ENCODE results near the gene SLC39A1.
A peak's percentile ranks its signal among the peaks of the same experiment; 100 is the strongest.

Gene SLC39A1

DNA sequence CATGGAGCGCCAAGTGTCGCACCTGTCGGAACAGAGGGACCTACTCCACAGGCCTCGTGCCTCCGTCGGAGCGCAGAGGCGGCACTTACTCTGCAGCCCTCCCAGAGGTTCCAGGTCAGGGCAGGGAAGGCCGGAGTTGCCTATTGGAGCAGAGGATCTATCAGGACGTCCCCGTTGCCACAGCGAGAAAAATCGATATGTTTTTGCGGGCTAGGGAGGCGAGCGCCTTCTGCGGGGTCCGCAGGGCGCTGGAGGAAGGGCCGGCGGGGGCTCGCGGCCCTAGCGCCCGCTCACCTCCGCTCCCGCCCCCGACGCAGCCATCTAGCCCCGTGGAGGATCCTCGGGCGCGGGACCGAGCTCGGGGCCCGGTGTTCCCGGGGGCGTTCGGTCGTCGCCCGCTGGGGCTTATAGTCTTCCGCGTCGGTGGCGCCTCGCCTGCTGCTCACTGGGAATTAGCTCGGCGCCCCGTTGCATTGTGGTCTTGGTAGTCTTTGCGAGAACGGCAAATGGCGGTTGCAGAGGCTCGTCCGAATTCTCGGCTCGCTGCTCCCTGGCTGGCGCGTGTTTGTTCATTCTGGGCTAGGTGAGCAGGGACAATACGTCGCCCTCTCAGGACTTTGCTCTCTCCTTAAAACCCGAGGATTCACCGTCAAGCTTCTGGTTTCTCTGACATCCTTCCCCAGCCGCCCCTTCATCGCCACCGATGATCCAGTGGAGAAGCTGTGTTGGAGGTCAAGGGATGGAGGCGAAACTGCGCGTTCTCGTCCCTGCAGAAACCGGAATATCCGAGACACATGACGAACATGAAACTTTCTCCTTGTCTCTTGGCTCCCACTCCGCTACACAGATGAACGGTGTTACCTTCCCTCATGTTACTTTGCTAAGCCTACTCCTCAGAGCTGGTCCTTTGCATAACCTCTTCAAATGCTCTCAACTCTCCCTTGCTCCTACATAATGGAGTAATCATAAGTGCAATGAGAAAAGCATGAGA lies 14.2 kb upstream of the SLC39A1 start, which contains the start of gene JTB:
Gene JTB (minus strand): TSS at position 425 of the 991 bp plus-strand sequence. CDS start 422 bp downstream, at position 3.
- peak in 55 of 56 donors; percentile 47 to 95 (median 81) for DNase-seq

DNA sequence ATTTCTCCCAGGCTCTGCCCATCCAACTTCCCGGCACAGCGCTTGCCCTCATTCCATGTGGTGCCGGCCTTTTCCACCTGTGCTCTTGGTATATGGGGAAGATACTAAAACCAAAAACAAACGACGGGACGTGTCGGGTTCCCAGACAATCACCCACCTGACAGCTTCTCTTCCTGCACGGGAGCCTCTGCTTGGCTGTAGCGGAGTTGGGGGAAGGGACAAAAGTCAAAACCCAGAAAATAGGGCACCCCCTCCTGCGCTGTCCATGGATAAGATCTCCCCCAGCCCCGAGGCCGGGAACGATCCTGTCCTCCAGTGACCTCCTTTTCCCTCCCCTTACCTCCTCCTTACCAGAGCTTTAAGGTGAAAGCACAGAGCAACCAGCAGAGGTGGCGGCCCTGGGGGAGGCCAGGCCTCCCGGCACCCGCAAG lies 13.5 kb upstream of the SLC39A1 start:
- no peak for DNase-seq

DNA sequence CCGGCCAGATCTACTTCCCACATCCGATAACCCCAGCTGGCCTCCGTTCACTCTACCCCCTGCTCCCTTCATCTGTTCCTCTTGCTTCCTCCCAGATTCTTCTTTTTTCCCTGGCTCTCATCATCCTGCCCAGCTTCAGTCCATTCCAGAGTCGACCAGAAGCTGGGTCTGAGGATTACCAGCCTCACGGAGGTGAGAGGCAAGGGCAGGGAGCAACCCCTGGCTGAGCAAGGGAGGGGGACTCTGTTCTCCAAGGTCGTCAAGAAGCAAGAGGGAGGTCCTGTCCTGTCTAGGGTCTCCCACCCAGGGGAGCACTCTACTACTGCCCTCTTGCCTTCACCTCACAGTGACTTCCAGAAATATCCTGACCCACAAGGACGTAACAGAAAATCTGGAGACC lies 10.2 kb upstream of the SLC39A1 start:
- DNase-seq: no peak

DNA sequence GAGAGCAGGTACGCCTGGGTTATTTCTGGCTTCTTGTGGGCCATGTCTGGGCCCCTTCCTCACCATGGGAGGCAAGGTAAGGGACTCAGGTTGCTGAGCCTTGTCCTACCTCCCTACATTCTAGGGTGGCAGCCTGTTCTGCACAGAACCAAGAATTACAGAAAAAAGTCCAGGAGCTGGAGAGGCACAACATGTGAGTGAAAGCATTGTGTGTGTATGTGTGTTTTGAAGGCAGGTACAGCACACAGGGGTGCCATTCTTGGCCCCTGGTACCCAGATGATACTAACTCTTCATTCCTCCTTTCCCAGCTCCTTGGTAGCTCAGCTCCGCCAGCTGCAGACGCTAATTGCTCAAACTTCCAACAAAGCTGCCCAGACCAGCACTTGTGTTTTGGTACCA lies 9.7 kb upstream of the SLC39A1 start:
- DNase-seq: no peak

DNA sequence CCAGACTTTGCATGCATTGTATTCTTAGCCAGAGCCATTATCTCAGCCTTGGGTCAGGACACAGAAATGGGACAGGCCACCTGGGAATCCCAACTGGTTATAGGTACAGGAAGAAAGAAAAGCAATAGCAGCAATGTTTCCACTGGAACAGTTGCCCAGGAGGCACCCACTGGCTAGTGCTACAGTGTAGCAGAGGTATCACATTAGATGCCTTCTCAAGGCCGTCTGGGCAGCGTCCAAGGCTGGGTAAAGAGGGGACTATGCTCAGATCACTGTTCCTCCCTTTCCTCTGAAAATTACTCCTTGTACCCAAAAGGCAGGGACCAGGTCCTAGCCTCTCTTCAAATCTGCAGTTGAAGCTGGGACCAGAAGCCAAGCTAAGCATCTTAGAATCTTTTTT lies 7.0 kb upstream of the SLC39A1 start:
- DNase-seq: no peak

DNA sequence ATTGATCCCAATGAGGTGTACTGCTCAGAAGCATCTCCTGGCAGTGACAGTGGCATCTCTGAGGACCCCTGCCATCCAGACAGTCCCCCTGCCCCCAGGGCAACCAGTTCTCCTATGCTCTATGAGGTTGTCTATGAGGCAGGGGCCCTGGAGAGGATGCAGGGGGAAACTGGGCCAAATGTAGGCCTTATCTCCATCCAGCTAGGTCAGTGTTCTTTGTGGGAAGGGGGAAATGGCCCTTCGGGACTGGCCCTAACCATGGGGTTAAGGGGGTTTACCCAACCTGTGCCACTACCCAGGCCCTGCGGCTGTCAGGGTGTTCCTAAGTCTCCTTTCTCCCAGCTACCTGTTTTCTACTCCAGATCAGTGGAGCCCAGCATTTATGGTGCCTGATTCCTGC lies 5.6 kb upstream of the SLC39A1 start:
- no peak for DNase-seq

DNA sequence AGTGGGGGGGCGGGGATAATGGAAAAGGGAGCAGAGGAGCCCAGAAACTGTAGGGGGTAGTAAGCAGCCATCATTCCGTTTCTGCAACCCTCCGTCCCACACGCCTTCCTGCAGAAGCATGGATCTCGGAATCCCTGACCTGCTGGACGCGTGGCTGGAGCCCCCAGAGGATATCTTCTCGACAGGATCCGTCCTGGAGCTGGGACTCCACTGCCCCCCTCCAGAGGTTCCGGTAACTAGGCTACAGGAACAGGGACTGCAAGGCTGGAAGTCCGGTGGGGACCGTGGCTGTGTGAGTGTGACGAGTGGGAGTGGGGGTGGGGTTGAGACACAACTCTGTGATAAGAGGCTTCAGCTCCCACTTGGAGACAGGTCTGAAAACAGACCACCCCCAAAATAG lies 5.1 kb upstream of the SLC39A1 start:
- no peak for DNase-seq

DNA sequence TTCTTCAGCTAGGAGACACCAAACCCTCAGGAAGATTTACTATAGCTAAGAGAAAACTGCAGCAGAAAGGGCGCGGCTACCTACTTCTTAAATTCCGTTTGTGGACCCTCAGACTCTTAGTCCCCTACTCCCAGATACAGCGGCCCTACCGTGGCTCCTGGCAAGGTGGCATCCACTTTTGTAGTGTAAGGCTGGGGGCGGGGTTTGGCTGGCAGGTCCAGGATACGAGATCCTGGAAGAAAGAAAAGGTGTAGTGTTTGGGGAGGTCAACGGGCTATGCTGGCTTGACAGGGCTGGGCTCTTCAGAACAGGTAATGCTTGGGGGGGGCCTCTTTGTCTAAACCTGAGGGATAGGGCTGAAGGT lies 4.6 kb upstream of the SLC39A1 start:
- no peak for DNase-seq

DNA sequence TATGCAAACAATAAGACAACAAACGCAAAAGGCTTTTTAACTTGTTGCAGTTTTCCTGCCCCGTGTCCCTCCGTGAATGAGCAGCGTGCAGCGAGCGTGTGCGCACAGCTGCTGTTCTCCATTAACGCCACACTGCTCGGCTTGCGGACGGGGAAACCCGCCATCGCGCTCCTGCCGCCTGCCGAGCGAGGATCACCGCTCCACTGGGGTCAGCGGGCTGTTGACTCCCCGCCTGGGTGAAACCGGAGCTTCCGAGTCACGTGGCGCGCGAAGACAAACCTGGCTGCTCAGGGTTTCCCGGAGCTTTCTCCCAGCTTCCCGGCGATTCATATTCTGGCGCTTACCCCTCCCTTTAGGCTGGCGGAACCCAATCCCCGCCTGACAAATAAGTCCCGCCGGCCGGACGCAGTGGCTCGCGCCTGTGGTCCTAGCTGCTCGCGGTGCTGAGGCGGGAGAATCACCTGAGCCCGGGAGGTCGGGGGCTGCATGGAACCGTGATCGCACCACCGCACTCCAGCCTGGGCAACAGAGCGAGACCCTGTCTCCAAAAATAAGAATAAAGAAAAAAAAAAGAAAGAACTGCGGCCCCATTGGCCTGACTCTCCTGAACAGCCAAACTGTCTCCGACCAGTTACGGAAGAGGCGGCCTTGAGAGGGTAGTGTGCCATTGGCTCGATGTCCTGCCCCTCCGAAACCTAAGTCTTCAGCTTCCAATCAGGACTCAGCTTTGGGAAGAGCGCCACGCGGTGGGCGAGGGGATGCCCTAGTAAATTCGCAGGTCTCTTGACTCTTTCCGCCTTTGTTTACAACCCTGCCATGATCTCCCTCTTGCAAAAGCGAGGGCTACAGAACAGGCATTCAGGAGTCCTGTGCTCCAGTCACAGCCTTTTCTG lies 4.0 kb upstream of the SLC39A1 start, which contains the start of gene CREB3L4:
Gene CREB3L4 (plus strand): TSS at position 796 of the 893 bp plus-strand sequence. CDS start 624 bp downstream, outside the sequence.
- DNase-seq: peak; percentile 52 to 96 (median 89)

DNA sequence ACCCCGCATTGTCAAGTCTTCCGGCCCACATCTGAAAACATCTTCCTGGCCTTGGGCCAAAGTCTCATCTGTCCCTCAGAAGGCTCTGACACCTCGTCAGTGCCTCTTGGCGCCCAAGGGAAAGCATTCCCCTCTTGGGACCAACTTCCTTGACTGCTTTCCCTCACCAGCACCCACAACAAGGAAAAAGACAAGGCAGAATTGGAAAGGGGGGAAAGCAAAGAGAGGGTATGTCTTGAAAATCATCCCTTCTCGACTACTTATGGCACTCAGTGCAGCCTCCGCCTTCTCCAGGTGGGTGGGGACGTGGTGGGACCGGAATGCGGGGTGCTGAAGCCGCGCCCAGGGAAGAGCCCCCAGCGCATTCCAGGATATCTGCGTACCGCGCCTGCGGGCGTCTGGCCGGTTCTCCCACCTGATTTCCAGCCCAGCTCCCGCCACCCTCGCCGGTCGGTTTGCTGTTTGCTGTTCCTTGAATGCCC lies 554 bp upstream of the SLC39A1 start:
- DNase-seq: peak in 2 of 56 donors; percentile 50 to 51

DNA sequence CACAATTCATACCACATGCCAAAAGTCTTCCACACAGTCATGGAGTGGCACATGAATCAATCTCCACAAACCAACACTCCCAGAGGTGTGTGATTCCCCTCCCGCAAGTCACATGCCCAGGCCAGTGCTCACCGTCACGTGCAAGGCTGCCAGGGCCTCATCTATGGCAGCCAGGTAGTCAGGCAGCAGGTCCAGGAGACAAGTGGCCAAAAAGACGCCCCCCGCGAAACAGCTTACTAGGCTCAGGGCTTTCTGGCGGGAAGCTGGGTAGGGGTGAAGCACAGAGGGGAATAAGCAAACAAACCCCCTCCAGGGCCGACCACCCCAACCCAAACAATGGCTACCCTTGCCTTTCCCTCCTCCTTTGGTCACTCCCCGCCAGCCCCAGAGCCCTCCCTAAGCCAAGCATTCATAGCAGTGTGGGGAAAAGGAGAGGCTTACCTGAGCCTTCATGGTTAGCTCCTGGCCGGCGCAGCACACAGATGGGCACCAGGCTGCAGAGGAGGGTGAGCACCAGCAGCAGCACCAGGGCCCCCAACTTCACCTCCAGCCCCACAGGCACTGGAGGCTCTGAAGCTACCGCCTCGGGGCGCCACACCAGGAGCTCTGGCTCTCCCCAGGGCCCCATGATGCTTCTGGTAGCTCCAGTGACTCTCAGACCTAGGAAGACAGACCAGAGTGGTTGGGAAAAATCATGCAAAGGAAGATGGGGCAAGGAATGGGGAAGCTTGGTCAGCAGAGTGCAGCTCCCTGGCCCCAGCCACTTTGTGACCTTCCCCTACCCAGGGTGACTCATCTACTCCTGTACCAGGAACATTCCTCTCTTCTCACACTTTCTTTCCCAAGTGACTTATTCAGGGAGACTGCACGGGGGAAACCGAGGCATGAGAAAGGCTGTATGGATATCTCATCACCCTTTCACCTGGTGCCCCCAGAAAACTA lies 978 bp downstream of the SLC39A1 start:
- no peak for DNase-seq

DNA sequence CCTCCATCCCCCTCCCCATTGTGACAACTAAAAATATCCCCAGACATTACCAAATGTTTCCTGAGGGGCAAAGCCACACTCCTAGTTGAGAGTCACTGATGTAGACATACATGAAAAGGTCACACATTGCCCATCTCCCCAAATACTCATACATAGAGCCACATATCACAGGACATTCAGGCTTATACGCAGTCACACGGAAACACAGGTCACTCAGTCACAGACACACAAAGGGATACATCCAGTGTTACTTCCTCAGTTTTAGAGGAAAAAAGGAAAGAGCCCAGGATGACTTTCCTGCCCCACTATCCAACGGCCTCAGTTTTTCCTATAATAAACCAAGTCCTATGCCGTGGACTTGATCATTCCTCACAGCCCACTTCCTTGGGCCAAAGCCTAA lies 1.9 kb downstream of the SLC39A1 start:
- DNase-seq: no peak

DNA sequence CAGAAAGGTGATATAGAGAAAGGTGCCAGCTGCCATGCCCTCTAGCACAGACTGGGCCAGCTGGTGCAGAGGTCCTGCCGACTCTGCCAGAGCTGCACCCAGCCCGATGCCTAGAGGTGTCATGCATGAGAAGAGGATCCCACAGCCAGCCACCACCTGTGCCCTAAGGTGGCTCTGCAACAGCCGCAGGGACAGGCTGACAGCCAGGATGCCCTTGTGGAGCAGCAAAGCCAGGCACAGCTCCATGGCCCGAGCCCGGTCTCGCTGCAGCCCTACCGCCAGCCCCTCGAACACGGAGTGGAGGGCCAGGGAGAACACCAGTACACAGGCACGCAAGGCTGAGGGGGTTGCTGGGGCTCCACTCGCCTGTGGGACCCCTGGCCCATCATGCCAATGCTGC lies 3.1 kb downstream of the SLC39A1 start:
- no peak for DNase-seq

DNA sequence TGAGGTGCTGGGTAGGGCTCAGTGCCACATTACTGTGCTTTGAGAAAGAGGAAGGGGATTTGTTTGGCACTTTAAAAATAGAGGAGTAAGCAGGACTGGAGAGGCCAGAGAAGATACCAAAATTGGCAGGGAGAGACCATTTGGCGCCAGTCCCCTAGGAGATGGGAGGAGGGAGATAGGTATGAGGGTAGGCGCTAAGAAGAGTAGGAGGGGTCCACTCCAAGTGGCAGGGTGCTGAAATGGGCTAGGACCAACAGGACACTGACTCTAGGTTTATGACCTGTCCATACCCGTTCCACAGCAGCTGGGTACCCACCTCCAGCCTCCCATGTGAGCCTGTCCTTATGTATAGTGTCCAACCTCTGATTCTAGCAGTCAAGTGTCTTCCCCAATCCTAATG lies 3.9 kb downstream of the SLC39A1 start:
- DNase-seq: no peak

DNA sequence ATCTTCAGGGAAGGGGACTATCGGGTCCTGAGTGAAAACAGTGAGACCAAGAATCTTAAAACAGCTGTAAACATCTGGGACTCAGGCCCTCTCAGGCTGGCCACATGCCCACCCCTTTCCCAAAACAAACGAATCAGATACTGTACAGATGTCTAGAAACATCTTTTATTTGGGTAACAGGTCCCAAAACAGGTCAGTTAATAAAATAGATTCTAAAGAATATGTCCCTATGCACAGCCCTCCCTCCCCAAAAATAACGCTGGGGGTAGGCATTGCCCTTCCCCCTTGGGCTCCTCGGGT lies 4.4 kb downstream of the SLC39A1 start:
- no peak for DNase-seq

DNA sequence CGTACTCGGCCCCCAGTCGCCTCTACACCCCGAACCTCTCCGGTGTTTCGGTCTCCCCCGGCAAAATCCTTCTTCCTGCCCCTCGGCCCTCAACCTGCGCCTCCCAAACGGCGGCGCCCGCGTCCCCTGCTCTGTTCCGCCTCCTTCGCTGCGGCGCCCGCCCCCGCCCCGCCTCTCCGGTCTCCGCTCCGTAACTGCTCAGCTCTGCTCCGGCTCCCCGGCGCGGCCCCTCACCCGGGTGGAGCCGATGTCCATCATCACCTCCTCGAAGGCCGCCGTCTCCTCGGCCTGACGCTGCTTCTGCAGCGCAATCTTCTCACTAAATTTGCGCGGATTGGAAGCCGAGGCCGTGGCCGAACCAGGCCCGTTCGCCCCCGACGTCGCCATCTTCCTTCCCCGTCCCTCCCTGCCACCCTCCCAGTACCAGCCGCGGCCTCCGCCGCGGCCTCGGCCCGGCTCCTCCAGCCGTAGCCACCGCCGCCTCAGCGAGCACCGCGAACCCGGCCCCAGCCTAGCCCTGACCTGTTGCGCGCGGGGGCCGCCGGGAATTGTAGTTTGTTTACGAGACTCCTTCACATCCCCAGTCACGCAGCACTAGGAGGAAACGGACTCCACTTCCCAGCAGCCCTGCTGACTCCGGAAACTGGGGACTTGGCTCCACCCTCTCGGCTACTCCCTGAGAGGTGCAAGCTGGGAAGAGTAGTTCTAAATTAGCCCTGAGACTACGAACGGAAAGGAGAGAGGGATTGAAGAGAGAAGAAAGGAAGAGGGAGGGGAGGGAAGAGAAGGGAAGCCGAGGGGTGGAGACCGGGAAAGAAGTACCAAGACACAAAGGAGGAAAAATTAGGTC lies 5.0 kb downstream of the SLC39A1 start, which contains the start of gene CRTC2:
Gene CRTC2 (minus strand): TSS at position 502 of the 850 bp plus-strand sequence. CDS start 115 bp downstream, at position 387.
- peak; percentile 77 to 100 (median 98) for DNase-seq

DNA sequence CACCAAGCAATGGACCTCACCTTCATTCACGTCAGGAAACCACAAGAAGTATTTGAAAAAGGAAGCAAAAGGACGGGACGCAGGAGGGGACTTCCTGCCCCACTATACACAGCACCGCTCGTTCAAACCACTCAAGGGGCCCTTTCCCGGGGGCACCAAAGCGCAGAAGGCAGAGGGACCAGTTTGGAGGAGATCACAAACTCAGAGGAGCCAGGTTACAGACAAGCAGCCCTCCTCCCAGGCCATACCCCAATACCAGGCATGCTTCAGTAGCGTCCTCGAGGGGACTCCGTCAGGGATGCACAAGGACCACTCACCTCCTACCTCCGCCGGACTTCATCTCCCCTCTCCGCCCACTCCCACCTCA lies 5.6 kb downstream of the SLC39A1 start:
- DNase-seq: peak in 2 of 56 donors; percentile 31 to 62

DNA sequence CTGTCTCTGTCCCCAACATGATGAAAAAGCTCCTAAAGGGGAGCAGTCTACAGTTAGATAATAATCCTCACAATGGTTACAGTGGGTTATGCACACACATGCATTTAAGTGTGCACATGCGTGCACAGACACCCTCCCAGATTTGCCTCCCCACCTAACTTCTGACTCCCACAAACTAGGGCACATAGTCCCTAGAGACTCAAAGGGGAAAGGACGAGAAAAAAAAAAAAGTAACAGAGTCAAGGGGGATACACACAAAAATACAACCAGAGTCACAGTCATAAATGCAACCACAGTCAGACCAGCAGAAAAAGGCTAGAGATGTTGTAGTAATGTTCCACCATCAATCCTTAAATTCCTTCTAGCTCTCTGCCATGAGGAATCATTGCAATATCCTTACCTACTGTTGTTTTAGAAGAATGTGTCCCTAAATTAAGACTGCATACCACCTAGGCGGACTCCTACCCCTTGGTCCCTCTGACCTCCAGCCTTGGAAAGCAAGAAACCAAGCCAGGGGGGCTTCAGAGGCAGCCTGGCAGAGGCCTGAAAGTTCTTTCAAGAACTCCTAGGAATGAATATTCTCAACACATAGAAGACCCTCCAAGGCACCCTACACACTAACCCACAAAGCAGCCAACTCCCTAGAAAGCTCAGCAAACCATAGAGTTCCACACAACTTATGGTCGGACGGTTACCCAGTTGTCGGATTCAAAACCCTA lies 6.2 kb downstream of the SLC39A1 start:
- no peak for DNase-seq

DNA sequence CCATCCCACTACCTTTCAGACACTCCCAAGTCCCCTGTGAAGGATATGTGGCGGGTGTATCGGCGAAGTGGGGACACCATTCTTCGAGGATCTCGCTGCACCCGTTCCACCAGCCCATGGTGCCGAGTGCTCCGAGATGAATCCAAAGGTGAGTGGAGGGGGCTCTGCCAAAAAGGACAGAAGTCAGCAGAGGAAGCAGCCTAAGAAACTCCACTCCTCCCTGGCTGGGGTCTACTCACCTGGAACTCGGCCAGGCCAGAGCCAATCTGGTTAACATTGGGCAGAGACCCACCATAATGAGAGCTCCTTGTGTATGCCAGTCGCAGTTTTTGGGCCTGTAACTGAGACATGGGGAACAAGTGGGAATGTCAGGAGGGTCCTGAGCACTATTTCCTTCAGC lies 8.5 kb downstream of the SLC39A1 start:
- no peak for DNase-seq

Data from nucleus accumbens (tissue), 56 donors.